Kidney (tissue), 14 donors: ENCODE measurements around the gene TRPC4AP. TPM values are rescaled to one million over a fixed set of nuclear protein-coding genes. Genes with fewer than 3 reads are reported as not detected.

Source experiments
- DNase-seq, 5 donors: peaks; one replicate each; pipeline ENCODE4 v3.0.0-alpha.2; 2013 to 2020
- FAIRE-seq: peaks from 2 replicates; lab custom pipeline; 2012; peaks lifted over from hg19 to GRCh38; lab: Jason Lieb, UNC
- H3K27ac ChIP-seq, 2 donors: one replicate each; pipeline ENCODE4 v1.7.0; 2013; ENCODE audit warnings: low read depth in 2 of 2, low read length in 2 of 2, inconsistent platforms in 1 of 2
- H3K27me3 ChIP-seq: one replicate; pipeline ENCODE4 v1.7.1; 2013; ENCODE audit warnings: low read length, inconsistent platforms; ENCODE audit not compliant: control insufficient read depth, insufficient read depth
- H3K36me3 ChIP-seq, 3 donors: one replicate each; pipeline versions ENCODE4 v1.7.0 to v1.7.1; 2013; ENCODE audit warnings: low read length in 3 of 3, control low read depth in 1 of 3, inconsistent platforms in 1 of 3; ENCODE audit not compliant: insufficient read depth in 3 of 3, control insufficient read depth in 2 of 3
- H3K4me1 ChIP-seq, 3 donors: one replicate each; pipeline versions ENCODE4 v1.7.0 to v1.7.1; 2013; ENCODE audit warnings: low read length in 3 of 3, inconsistent platforms in 1 of 3, low read depth in 1 of 3; ENCODE audit not compliant: control insufficient read depth in 2 of 3, insufficient read depth in 2 of 3
- H3K4me3 ChIP-seq, 3 donors: one replicate each; pipeline versions ENCODE4 v1.7.0 to v1.8.1; 2013; ENCODE audit warnings: low read length in 3 of 3, control low read depth in 1 of 3, inconsistent platforms in 1 of 3
- H3K9ac ChIP-seq, 3 donors: one replicate each; pipeline versions ENCODE4 v1.7.0 to v1.7.1; 2013; ENCODE audit warnings: low read length in 3 of 3, control low read depth in 1 of 3, inconsistent platforms in 1 of 3
- H3K9me3 ChIP-seq, 3 donors: one replicate each; pipeline versions ENCODE4 v1.7.0 to v1.7.1; 2013; ENCODE audit warnings: low read length in 3 of 3, control low read depth in 1 of 3, inconsistent platforms in 1 of 3; ENCODE audit not compliant: control insufficient read depth in 2 of 3, insufficient read depth in 1 of 3
- CTCF ChIP-seq: IDR thresholded peaks from 3 replicates; pipeline ENCODE4 v1.5.1; 2012; ENCODE audit warnings: mild to moderate bottlenecking, moderate library complexity, borderline replicate concordance; ENCODE audit not compliant: insufficient read depth; ENCODE audit errors: extremely low read depth
- intact Hi-C: fragments of 100-400 bp; cut with DNase I; formaldehyde crosslinking; loops from one replicate; pipeline ENCODE4 v1.11.1; 2022
- polyA plus RNA-seq: library from polyadenylated mRNA; stranded (reverse); fragments of 350-450 nt; fragmentation: Illumina TruSeq; extraction: RNeasy Lipid Tissue Mini Kit (QIAGEN cat#74804); gene quantifications from one replicate; pipeline ENCODE4 v1.2.3, GENCODE V29; 2014; ENCODE audit warnings: low read depth, low replicate concordance; ENCODE audit not compliant: insufficient read depth
- total RNA-seq: library from RNA; stranded (reverse); fragmentation: NEBNext Ultra II Directional; extraction: Animal tissue kit (Norgen Biotek cat#: 25700); gene quantifications from one replicate; pipeline ENCODE4 v1.2.1, GENCODE V29; 2021
- donor health status: control.
- donor health status: control.
- donor health status: control.
- donor health status: control.
- donor health status: control.
- donor health status: DM: yes; HTN: yes; CAD: no.
- donor health status: Normal renal cell carcinoma (clear cell type).

The TRPC4AP gene
- total and polyA plus RNA-seq, 2 donors from 2014 or later, result 36.5 to 51.2 TPM

DNA sequence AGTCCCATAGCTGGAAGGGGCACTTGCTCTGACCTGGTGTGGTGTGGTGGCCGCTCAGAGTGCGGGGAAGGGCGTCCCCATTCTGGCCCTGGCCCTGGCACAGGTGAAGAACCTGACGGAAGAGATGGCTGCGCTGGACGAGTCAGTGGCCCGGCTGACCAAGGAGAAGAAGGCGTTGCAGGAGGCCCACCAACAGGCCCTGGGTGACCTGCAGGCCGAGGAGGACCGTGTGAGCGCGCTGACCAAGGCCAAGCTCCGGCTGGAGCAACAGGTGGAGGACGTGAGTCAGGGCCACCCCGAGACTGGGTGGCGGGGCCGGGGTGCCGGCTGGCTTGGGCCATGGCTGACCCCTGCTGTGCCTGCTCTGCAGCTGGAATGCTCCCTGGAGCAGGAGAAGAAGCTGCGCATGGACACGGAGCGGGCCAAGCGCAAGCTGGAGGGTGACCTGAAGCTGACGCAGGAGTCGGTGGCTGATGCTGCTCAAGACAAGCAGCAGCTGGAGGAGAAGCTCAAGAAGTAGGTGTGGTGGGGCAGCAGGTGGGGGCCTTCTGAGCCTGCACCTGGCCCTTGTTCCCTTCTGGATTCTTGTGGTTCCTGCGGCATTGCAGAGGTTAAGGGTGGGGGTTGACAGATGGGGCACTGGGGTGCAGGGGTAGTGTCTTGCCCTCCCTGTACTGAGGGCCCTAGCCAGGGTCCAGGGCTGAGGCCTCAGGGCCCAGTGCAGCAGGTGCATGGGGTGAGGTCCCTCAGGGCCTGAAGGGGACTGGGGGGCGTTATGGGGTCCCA, 96.2 kb downstream of the TRPC4AP start:
- Histone ChIP-seq H3K4me1 (peaks cover 0 to 8% (median 0%) of the 10 kb centered on the region in 3 donors), H3K9ac (no peak overlapping the region), H3K27ac (no peak overlapping the region), H3K4me3 (no peak overlapping the region), H3K36me3 (peaks cover 0 to 20% (median 18%) of the 10 kb centered on the region in 3 donors), H3K27me3 (no peaks in the 10 kb centered on the region), H3K9me3 (no peaks in the 10 kb centered on the region)
- DNase-seq, result no peak
- intact Hi-C loops, result no loop called here
- no peak for TF ChIP-seq CTCF
- no peak for FAIRE-seq

DNA sequence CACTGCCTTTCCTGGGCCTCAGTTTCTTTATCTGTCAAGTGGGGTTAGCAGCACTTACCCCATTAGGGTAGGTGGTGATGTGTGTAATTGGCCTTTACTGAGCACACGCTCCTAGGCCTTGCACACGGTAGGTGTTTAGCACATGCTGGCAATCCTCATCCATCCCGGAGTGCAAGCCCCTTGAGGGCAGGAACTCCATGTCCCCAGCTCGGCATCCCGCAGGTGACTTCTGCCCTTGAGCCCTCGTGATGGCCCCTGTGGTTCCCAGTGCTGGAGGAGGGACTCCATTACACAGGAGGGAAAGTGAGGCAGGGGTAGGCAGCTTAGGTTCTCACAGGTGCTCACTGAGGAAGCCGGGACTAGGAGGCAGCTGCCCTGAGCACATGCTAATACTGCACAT, 96.9 kb downstream of the TRPC4AP start:
- H3K4me1 ChIP-seq, result peaks cover 0 to 8% (median 0%) of the 10 kb centered on the region in 3 donors
- FAIRE-seq, result no peak
- H3K9me3 ChIP-seq, result no peaks in the 10 kb centered on the region
- DNase-seq, result no peak
- H3K9ac ChIP-seq, result no peak overlapping the region
- peaks cover 0 to 20% (median 18%) of the 10 kb centered on the region in 3 donors for H3K36me3 ChIP-seq
- H3K27ac ChIP-seq, result peak overlapping the region in 1 of 2 donors; percentile 7
- H3K4me3 ChIP-seq, result no peak overlapping the region
- TF ChIP-seq CTCF, result no peak
- H3K27me3 ChIP-seq, result no peaks in the 10 kb centered on the region
- intact Hi-C loops, result no loop called here

GRCh38 chr20:34995192-34995591, 97.4 kb downstream of the TRPC4AP start:
- H3K9ac ChIP-seq, result no peak overlapping the region
- no peak for DNase-seq
- intact Hi-C loops, result no loop called here
- no peak for TF ChIP-seq CTCF
- H3K27me3 ChIP-seq, result no peaks in the 10 kb centered on the region
- H3K36me3 ChIP-seq, result peaks cover 0 to 20% (median 18%) of the 10 kb centered on the region in 3 donors
- H3K4me1 ChIP-seq, result peaks cover 0 to 8% (median 0%) of the 10 kb centered on the region in 3 donors
- no peak for FAIRE-seq
- no peaks in the 10 kb centered on the region for H3K9me3 ChIP-seq
- H3K27ac ChIP-seq, result peak overlapping the region in 1 of 2 donors; percentile 7
- H3K4me3 ChIP-seq, result no peak overlapping the region
